Measurements from ENCODE around the gene CSE1L.
"Not testable (repeated sequence)": the region's sequence is repeated elsewhere in the genome, so short reads cannot be mapped to it uniquely, and the experiment has no call there.

The CSE1L gene

GRCh38 chr20:49115564-49115963 lies 69.5 kb downstream of the CSE1L start:
- DNase-seq (ENCODE audit: low read depth, low spot score): no peak
- H3K27ac ChIP-seq: no peak overlapping the region

GRCh38 chr20:49118307-49118706 lies 72.2 kb downstream of the CSE1L start:
- DNase-seq (ENCODE audit: low read depth, low spot score): no peak
- no peak overlapping the region for H3K27ac ChIP-seq

GRCh38 chr20:49119988-49120387 lies 73.9 kb downstream of the CSE1L start:
- H3K27ac ChIP-seq: no peak overlapping the region
- DNase-seq (ENCODE audit: low read depth, low spot score): no peak

- no peak overlapping the region for H3K27ac ChIP-seq
- no peak for DNase-seq (ENCODE audit: low read depth, low spot score)
Observed at GRCh38 chr20:49122920-49123319, 76.8 kb downstream of the CSE1L start.

GRCh38 chr20:49123982-49124381 lies 77.9 kb downstream of the CSE1L start:
- no peak for DNase-seq (ENCODE audit: low read depth, low spot score)

GRCh38 chr20:49132995-49133478 lies 86.9 kb downstream of the CSE1L start:
- no peak overlapping the region for H3K27ac ChIP-seq
- DNase-seq (ENCODE audit: low read depth, low spot score): no peak

More at GRCh38 chr20:49123982-49124381, 77.9 kb downstream of the CSE1L start:
- H3K27ac ChIP-seq: no peak overlapping the region

- no peak for DNase-seq (ENCODE audit: low read depth, low spot score)
- H3K27ac ChIP-seq: no peak overlapping the region
Observed at GRCh38 chr20:49133571-49133970, 87.5 kb downstream of the CSE1L start.

- DNase-seq (ENCODE audit: low read depth, low spot score); H3K27ac ChIP-seq: not testable (repeated sequence)
Observed at GRCh38 chr20:49134797-49135196, 88.7 kb downstream of the CSE1L start.

- no peak for DNase-seq (ENCODE audit: low read depth, low spot score)
- H3K27ac ChIP-seq: no peak overlapping the region
Observed at GRCh38 chr20:49136817-49137571, 90.9 kb downstream of the CSE1L start.

- no peak overlapping the region for H3K27ac ChIP-seq
- no peak for DNase-seq (ENCODE audit: low read depth, low spot score)
Observed at GRCh38 chr20:49138431-49138830, 92.3 kb downstream of the CSE1L start.

GRCh38 chr20:49140411-49140810 lies 94.3 kb downstream of the CSE1L start:
- DNase-seq (ENCODE audit: low read depth, low spot score): no peak
- no peak overlapping the region for H3K27ac ChIP-seq

- DNase-seq (ENCODE audit: low read depth, low spot score): no peak
- H3K27ac ChIP-seq: no peak overlapping the region
Observed at GRCh38 chr20:49140834-49141233, 94.7 kb downstream of the CSE1L start.
